ENCODE results near the gene ZBTB38. TPM values are rescaled to one million over a fixed set of nuclear protein-coding genes. Genes with fewer than 3 reads are reported as not detected.

The ZBTB38 gene
- total and polyA plus RNA-seq, 2 donors (not counting 3 experiments of a cell fraction or from before 2014, with no cell fraction given) = 31.1 to 85.2 TPM

Other genes with a start within 250 kb of the ZBTB38 start
- gene PXYLP1, start 136.7 kb upstream of the ZBTB38 start, total RNA-seq = 0.88 and 1.7 TPM in 2 replicates
- gene PXYLP1, start 136.7 kb upstream of the ZBTB38 start, polyA plus RNA-seq = 0.84 and 1.5 TPM in 2 replicates
- 14.2 and 20.2 TPM in 2 replicates for gene RASA2, start 118.5 kb downstream of the ZBTB38 start, total RNA-seq
- 3.0 and 3.1 TPM in 2 replicates for gene RASA2, start 118.5 kb downstream of the ZBTB38 start, polyA plus RNA-seq

All from endothelial cell of umbilical vein (primary cell).